Lower leg skin (tissue), 3 donors: ENCODE results near the gene SSR2.

Experiments
- POLR2A ChIP-seq, 2 donors: fragments of 450-650 bp; IDR thresholded peaks; one replicate each; pipeline ENCODE4 v1.6.1; 2016 to 2017; ENCODE audit warnings: antibody characterized with exemption in 2 of 2, mild to moderate bottlenecking in 1 of 2, moderate library complexity in 1 of 2
- TF ChIP-seq, protein P1 (sequence below), 3 donors: fragments of 450-650 bp; IDR thresholded peaks; one replicate each; pipeline ENCODE4 v1.5.1; 2016; ENCODE audit warnings: antibody characterized with exemption in 3 of 3, mild to moderate bottlenecking in 3 of 3, moderate library complexity in 2 of 3

DNA sequence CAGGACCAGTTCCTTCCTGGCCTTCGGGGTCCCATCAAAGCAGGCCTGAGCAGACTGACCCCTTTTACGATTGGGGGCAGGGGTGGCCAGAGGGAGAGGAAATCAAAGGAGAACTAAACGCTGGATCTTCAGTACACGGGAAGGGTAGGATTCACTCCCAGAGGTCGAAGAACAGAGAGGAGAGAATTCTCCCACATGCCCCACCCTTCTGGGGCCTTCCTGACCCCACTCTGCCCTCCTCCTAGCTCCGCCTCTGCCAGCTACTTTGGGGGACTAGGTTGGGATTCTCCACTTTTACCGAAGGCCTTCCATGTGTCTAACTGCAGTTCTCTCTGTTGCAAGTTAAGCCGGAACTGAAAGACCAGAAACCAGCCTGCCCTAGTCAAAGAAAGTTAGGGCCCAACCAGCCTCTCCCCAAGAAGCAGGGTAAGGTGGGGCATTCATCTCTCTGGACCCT, 41.8 kb downstream of the SSR2 start:
- TF ChIP-seq, protein P1, sequence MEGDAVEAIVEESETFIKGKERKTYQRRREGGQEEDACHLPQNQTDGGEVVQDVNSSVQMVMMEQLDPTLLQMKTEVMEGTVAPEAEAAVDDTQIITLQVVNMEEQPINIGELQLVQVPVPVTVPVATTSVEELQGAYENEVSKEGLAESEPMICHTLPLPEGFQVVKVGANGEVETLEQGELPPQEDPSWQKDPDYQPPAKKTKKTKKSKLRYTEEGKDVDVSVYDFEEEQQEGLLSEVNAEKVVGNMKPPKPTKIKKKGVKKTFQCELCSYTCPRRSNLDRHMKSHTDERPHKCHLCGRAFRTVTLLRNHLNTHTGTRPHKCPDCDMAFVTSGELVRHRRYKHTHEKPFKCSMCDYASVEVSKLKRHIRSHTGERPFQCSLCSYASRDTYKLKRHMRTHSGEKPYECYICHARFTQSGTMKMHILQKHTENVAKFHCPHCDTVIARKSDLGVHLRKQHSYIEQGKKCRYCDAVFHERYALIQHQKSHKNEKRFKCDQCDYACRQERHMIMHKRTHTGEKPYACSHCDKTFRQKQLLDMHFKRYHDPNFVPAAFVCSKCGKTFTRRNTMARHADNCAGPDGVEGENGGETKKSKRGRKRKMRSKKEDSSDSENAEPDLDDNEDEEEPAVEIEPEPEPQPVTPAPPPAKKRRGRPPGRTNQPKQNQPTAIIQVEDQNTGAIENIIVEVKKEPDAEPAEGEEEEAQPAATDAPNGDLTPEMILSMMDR (IDR thresholded peaks at IDR 0.05), result no peak
- TF ChIP-seq POLR2A (IDR thresholded peaks at IDR 0.05), result no peak
